ENCODE results near the gene ARHGAP40. TPM values are rescaled to one million over a fixed set of nuclear protein-coding genes. Genes with fewer than 3 reads are reported as not detected.

The ARHGAP40 gene
- total RNA-seq, 1 donor from 2014 or later, result 0.64 TPM

GRCh38 chr20:38674092-38674764 lies 72.6 kb downstream of the ARHGAP40 start:
- H3K4me3 Mint-ChIP-seq (ENCODE audit: unreplicated experiment), result peak overlapping the region; percentile 79
- H3K9me3 Mint-ChIP-seq (ENCODE audit: unreplicated experiment), result no peaks in the 10 kb centered on the region
- peak; percentile 91 for DNase-seq (ENCODE audit: low spot score)
- no peaks in the 10 kb centered on the region for H3K36me3 Mint-ChIP-seq (ENCODE audit: low read depth, unreplicated experiment)
- H3K27me3 Mint-ChIP-seq (ENCODE audit: unreplicated experiment), result peaks cover 10% of the 10 kb centered on the region
- peaks cover 13% of the 10 kb centered on the region for H3K4me1 Mint-ChIP-seq (ENCODE audit: unreplicated experiment)
- no peak for TF ChIP-seq CTCF (IDR thresholded peaks at IDR 0.05; ENCODE audit: unreplicated experiment)
- H3K27ac Mint-ChIP-seq (ENCODE audit: unreplicated experiment), result peak overlapping the region; percentile 84

GRCh38 chr20:38674765-38675133 lies 73.1 kb downstream of the ARHGAP40 start:
- peaks cover 13% of the 10 kb centered on the region for H3K4me1 Mint-ChIP-seq (ENCODE audit: unreplicated experiment)
- no peak for TF ChIP-seq CTCF (IDR thresholded peaks at IDR 0.05; ENCODE audit: unreplicated experiment)
- no peaks in the 10 kb centered on the region for H3K36me3 Mint-ChIP-seq (ENCODE audit: low read depth, unreplicated experiment)
- DNase-seq (ENCODE audit: low spot score), result no peak
- H3K9me3 Mint-ChIP-seq (ENCODE audit: unreplicated experiment), result no peaks in the 10 kb centered on the region
- peak overlapping the region; percentile 75 for H3K27ac Mint-ChIP-seq (ENCODE audit: unreplicated experiment)
- peaks cover 10% of the 10 kb centered on the region for H3K27me3 Mint-ChIP-seq (ENCODE audit: unreplicated experiment)
- peak overlapping the region; percentile 66 for H3K4me3 Mint-ChIP-seq (ENCODE audit: unreplicated experiment)

- no peaks in the 10 kb centered on the region for H3K9me3 Mint-ChIP-seq (ENCODE audit: unreplicated experiment)
- no peak for DNase-seq (ENCODE audit: low spot score)
- H3K36me3 Mint-ChIP-seq (ENCODE audit: low read depth, unreplicated experiment), result no peaks in the 10 kb centered on the region
- H3K4me3 Mint-ChIP-seq (ENCODE audit: unreplicated experiment), result no peak overlapping the region
- H3K27ac Mint-ChIP-seq (ENCODE audit: unreplicated experiment), result no peak overlapping the region
- peaks cover 10% of the 10 kb centered on the region for H3K27me3 Mint-ChIP-seq (ENCODE audit: unreplicated experiment)
- TF ChIP-seq CTCF (IDR thresholded peaks at IDR 0.05; ENCODE audit: unreplicated experiment), result no peak
- H3K4me1 Mint-ChIP-seq (ENCODE audit: unreplicated experiment), result peaks cover 11% of the 10 kb centered on the region
These were observed 75.0 kb downstream of the ARHGAP40 start for GRCh38 chr20:38676576-38676975.

- no peaks in the 10 kb centered on the region for H3K4me1 Mint-ChIP-seq (ENCODE audit: unreplicated experiment)
- DNase-seq (ENCODE audit: low spot score), result peak; percentile 73
- no peak overlapping the region for H3K27ac Mint-ChIP-seq (ENCODE audit: unreplicated experiment)
- no peak overlapping the region for H3K4me3 Mint-ChIP-seq (ENCODE audit: unreplicated experiment)
- H3K9me3 Mint-ChIP-seq (ENCODE audit: unreplicated experiment), result no peaks in the 10 kb centered on the region
- H3K27me3 Mint-ChIP-seq (ENCODE audit: unreplicated experiment), result peaks cover 2% of the 10 kb centered on the region
- H3K36me3 Mint-ChIP-seq (ENCODE audit: low read depth, unreplicated experiment), result no peaks in the 10 kb centered on the region
- TF ChIP-seq CTCF (IDR thresholded peaks at IDR 0.05; ENCODE audit: unreplicated experiment), result no peak
These were observed 79.1 kb downstream of the ARHGAP40 start for GRCh38 chr20:38680500-38681306.

- H3K36me3 Mint-ChIP-seq (ENCODE audit: low read depth, unreplicated experiment), result no peaks in the 10 kb centered on the region
- peaks cover 2% of the 10 kb centered on the region for H3K27me3 Mint-ChIP-seq (ENCODE audit: unreplicated experiment)
- no peak overlapping the region for H3K27ac Mint-ChIP-seq (ENCODE audit: unreplicated experiment)
These were observed 83.7 kb downstream of the ARHGAP40 start for GRCh38 chr20:38685271-38685670.

More at GRCh38 chr20:38685271-38685670, 83.7 kb downstream of the ARHGAP40 start:
- H3K4me3 Mint-ChIP-seq (ENCODE audit: unreplicated experiment), result no peak overlapping the region
- no peaks in the 10 kb centered on the region for H3K4me1 Mint-ChIP-seq (ENCODE audit: unreplicated experiment)
- TF ChIP-seq CTCF (IDR thresholded peaks at IDR 0.05; ENCODE audit: unreplicated experiment), result no peak
- no peak for DNase-seq (ENCODE audit: low spot score)
- no peaks in the 10 kb centered on the region for H3K9me3 Mint-ChIP-seq (ENCODE audit: unreplicated experiment)
